ENCODE results near the gene GAS2L2.

GAS2L2 gene

DNA sequence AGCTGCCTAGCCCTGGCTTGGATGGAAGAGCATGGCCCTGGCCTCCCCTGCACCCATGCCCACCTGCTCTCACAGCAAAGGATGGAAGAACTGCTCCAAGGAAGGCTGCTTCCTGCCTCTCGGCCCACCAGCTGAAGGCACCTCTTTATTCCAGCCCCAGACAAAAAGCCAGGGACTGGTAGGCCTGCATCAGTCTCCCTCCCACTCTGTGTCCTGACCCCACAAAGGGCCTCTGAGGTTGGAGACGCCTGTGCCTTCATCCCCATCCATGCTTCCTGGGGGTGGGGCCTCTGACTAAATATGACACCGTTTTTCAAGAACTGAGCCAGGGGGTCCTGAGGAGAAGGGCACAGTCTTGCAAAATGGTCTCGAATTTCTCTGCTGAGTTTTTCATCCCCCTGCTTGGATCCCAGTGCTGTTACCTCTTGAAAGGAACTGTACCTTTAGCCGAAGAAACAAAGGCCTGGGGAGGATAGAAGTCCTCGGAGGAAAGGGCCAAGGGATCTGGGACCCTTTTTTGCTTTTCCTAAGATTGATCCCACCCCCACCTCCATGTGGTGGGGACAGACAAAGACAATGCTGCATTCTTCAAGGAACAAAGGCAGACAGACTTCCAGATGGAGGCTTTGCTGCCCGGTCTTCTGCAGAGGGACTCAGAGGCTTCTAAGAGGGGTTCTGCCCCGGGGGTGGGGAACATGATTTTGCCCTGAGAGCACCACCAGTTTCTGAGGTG lies 12.9 kb upstream of the GAS2L2 start:
- TF ChIP-seq CTCF (IDR thresholded peaks at IDR 0.05) = no peak
- Histone ChIP-seq H3K36me3 (no peaks in the 10 kb centered on the region), H3K4me1 (peaks cover 0 to 22% (median 13%) of the 10 kb centered on the region in 4 donors), H3K27ac (peak overlapping the region in 1 of 2 donors; percentile 60), H3K4me3 (no peak overlapping the region), H3K27me3 (no peaks in the 10 kb centered on the region), H3K9me3 (no peaks in the 10 kb centered on the region)
- intact Hi-C loops (cut with DNase I; ENCODE audit: low total_unique reads) = no loop called here
- DNase-seq = no peak

- TF ChIP-seq CTCF (IDR thresholded peaks at IDR 0.05) = no peak
- Histone ChIP-seq H3K4me1 (peaks cover 0 to 22% (median 13%) of the 10 kb centered on the region in 4 donors), H3K9me3 (no peaks in the 10 kb centered on the region), H3K27ac (peak overlapping the region; percentile 8 to 60), H3K27me3 (no peaks in the 10 kb centered on the region), H3K36me3 (no peaks in the 10 kb centered on the region), H3K4me3 (no peak overlapping the region)
- no peak for DNase-seq
- intact Hi-C loops (cut with DNase I; ENCODE audit: low total_unique reads) = no loop called here
Observed at GRCh38 chr17:35765086-35765710, 12.2 kb upstream of the GAS2L2 start.

- Histone ChIP-seq H3K27ac (peak overlapping the region; percentile 8 to 60), H3K4me3 (peak overlapping the region; percentile 46 to 61), H3K9me3 (no peaks in the 10 kb centered on the region), H3K27me3 (no peaks in the 10 kb centered on the region), H3K36me3 (no peaks in the 10 kb centered on the region), H3K4me1 (peaks cover 0 to 22% (median 13%) of the 10 kb centered on the region in 4 donors)
- TF ChIP-seq CTCF (IDR thresholded peaks at IDR 0.05) = peak; percentile 97 to 99
- peak; percentile 75 to 92 for DNase-seq
- intact Hi-C loops (cut with DNase I; ENCODE audit: low total_unique reads) = loop anchor here (1.0 kb wide), 1 partner anchor 41 kb away; no protein-coding TSS in a partner anchor
Observed at GRCh38 chr17:35764123-35764991, 11.3 kb upstream of the GAS2L2 start.

DNA sequence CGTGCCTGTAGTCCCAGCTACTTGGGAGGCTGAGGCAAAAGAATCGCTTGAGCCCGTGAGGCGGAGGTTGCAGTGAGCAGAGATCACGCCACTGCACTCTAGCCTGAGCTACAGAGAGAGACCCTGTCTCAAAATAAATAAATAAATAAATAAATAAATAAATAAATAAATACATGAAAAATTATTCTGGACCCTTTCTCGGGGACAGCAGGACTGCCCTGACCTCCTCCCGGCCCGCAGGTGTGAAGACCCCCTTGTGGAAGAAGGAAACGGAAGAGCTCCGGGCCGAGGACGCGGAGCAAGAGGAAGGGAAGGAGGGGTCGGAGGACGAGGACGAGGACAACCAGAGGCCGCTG lies 10.7 kb upstream of the GAS2L2 start:
- no peaks in the 10 kb centered on the region for H3K36me3 ChIP-seq
- intact Hi-C loops (cut with DNase I; ENCODE audit: low total_unique reads) = loop anchor here (1.0 kb wide), 1 partner anchor 42 kb away; no protein-coding TSS in a partner anchor
- TF ChIP-seq CTCF (IDR thresholded peaks at IDR 0.05) = no peak
- DNase-seq = no peak
- H3K9me3 ChIP-seq = no peaks in the 10 kb centered on the region
- H3K27ac ChIP-seq = peak overlapping the region; percentile 8 to 60
- peak overlapping the region; percentile 46 to 61 for H3K4me3 ChIP-seq
- peaks cover 0 to 22% (median 13%) of the 10 kb centered on the region in 4 donors for H3K4me1 ChIP-seq
- no peaks in the 10 kb centered on the region for H3K27me3 ChIP-seq

- TF ChIP-seq CTCF (IDR thresholded peaks at IDR 0.05) = no peak
- H3K27me3 ChIP-seq = no peaks in the 10 kb centered on the region
- no peak overlapping the region for H3K27ac ChIP-seq
- intact Hi-C loops (cut with DNase I; ENCODE audit: low total_unique reads) = no loop called here
- no peak for DNase-seq
- H3K36me3 ChIP-seq = no peaks in the 10 kb centered on the region
- no peak overlapping the region for H3K4me3 ChIP-seq
- no peaks in the 10 kb centered on the region for H3K9me3 ChIP-seq
- H3K4me1 ChIP-seq = peaks cover 0 to 22% (median 13%) of the 10 kb centered on the region in 4 donors
Observed at GRCh38 chr17:35761601-35762000, 8.6 kb upstream of the GAS2L2 start.
